ENCODE results near the gene THUMPD2.

Gene THUMPD2

DNA sequence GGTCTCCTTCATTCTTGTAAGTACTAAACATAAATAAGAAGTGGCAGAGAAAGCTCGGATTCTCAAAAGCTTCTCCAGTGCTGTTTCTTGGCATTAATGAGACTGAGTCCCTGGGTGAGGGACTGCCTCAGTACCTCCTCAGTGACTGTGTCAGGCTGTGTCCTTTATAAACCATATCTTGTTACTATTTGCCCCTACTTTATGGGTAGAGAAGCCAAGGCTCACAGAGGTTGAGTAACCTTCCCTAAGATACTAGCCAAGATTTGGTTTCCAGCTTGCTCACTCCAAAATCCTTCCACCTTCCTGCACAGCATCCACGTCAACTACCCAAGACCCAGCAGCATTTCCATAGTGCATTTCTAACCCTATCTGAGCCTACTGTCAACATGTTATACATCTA, 55.6 kb downstream of the THUMPD2 start:
- no peaks in the 10 kb centered on the region for H3K9me3 ChIP-seq (replicated peaks in 1 of 2; ENCODE audit: control insufficient read depth in 2 of 2, insufficient read depth in 1 of 2, low read depth in 1 of 2, low read length in 2 of 2)
- no peaks in the 10 kb centered on the region for H3K79me1 ChIP-seq (ENCODE audit: low read depth, low read length)
- no peak overlapping the region for H4K91ac ChIP-seq (ENCODE audit: low read depth, low read length, poor library complexity)
- no peak overlapping the region for H2BK120ac ChIP-seq (ENCODE audit: low read depth, low read length)
- H2AFZ ChIP-seq (ENCODE audit: low read length) = no peak overlapping the region
- no peak for DNase-seq (ENCODE audit: low spot score)
- H3K36me3 ChIP-seq (replicated peaks in 1 of 2; ENCODE audit: control insufficient read depth in 2 of 2, insufficient read depth in 2 of 2, low read length in 2 of 2) = peaks cover 0 to 14% of the 10 kb centered on the region in 2 donors
- no peak overlapping the region for H3K18ac ChIP-seq (ENCODE audit: low read length)
- H3K23ac ChIP-seq (ENCODE audit: low read depth, low read length, poor library complexity) = no peak overlapping the region
- no CpG with 5 or more reads among the region's 2 CpGs for WGBS, 2 donors (ENCODE audit: extremely low coverage in 2 of 2, insufficient read length in 2 of 2, insufficient replicate concordance in 1 of 2)
- H2BK12ac ChIP-seq (ENCODE audit: low read length) = no peak overlapping the region
- peaks cover 2 to 5% of the 10 kb centered on the region in 2 donors for H3K4me1 ChIP-seq (ENCODE audit: control insufficient read depth in 2 of 2, insufficient read depth in 1 of 2, low read depth in 1 of 2, low read length in 2 of 2)
- H2BK15ac ChIP-seq (ENCODE audit: low read length) = no peak overlapping the region
- H3K27ac ChIP-seq (replicated peaks; ENCODE audit: low read length) = no peak overlapping the region
- no peaks in the 10 kb centered on the region for H3K27me3 ChIP-seq (ENCODE audit: control insufficient read depth in 3 of 3, insufficient read depth in 3 of 3, low read depth in 1 of 3, low read length in 3 of 3)
- no peak overlapping the region for H3K4me2 ChIP-seq (ENCODE audit: insufficient read depth, low read length, poor library complexity, severe bottlenecking)
- H4K8ac ChIP-seq (ENCODE audit: low read depth, low read length) = no peak overlapping the region
- H3K4ac ChIP-seq (ENCODE audit: low read length) = no peak overlapping the region
- no peak overlapping the region for H3K9ac ChIP-seq (ENCODE audit: low read depth, low read length, poor library complexity)
- no peak overlapping the region for H3K4me3 ChIP-seq (ENCODE audit: low read length in 2 of 2)
- H2BK5ac ChIP-seq (ENCODE audit: low read length) = no peak overlapping the region
- no peak overlapping the region for H3K14ac ChIP-seq (ENCODE audit: low read length)
- H2AK5ac ChIP-seq (ENCODE audit: low read depth, low read length) = no peak overlapping the region

DNA sequence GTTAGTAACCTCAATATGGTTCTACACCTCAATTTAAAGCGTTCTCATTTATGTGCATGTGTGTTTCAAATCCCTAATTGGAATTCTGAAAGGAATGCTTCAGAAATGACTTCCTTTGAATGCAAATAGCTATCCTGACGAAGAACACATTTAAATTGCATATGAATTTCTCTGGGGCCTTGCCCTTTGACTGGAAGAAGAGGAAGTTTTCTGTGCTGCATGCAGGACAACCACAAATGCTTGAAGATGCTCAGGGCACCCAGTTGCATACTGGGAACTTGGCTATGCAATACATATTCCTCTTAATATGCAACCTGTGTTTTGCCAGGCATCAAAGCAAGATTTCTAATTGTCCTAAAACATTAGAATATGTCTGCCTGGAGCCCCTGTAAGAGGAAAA, 58.1 kb downstream of the THUMPD2 start:
- H3K18ac ChIP-seq (ENCODE audit: low read length) = no peak overlapping the region
- H2BK12ac ChIP-seq (ENCODE audit: low read length) = no peak overlapping the region
- no peak overlapping the region for H2AFZ ChIP-seq (ENCODE audit: low read length)
- WGBS, 2 donors (ENCODE audit: extremely low coverage in 2 of 2, insufficient read length in 2 of 2, insufficient replicate concordance in 1 of 2) = no CpG with 5 or more reads among the region's 2 CpGs
- peaks cover 0 to 39% of the 10 kb centered on the region in 2 donors for H3K36me3 ChIP-seq (replicated peaks in 1 of 2; ENCODE audit: control insufficient read depth in 2 of 2, insufficient read depth in 2 of 2, low read length in 2 of 2)
- H3K4me2 ChIP-seq (ENCODE audit: insufficient read depth, low read length, poor library complexity, severe bottlenecking) = no peak overlapping the region
- H3K9me3 ChIP-seq (replicated peaks in 1 of 2; ENCODE audit: control insufficient read depth in 2 of 2, insufficient read depth in 1 of 2, low read depth in 1 of 2, low read length in 2 of 2) = no peaks in the 10 kb centered on the region
- H3K9ac ChIP-seq (ENCODE audit: low read depth, low read length, poor library complexity) = no peak overlapping the region
- H4K8ac ChIP-seq (ENCODE audit: low read depth, low read length) = no peak overlapping the region
- no peak overlapping the region for H3K27ac ChIP-seq (replicated peaks; ENCODE audit: low read length)
- no peak for DNase-seq (ENCODE audit: low spot score)
- no peak overlapping the region for H2BK15ac ChIP-seq (ENCODE audit: low read length)
- H3K14ac ChIP-seq (ENCODE audit: low read length) = no peak overlapping the region
- H3K4me1 ChIP-seq (ENCODE audit: control insufficient read depth in 2 of 2, insufficient read depth in 1 of 2, low read depth in 1 of 2, low read length in 2 of 2) = peaks cover 2 to 5% of the 10 kb centered on the region in 2 donors
- no peak overlapping the region for H4K91ac ChIP-seq (ENCODE audit: low read depth, low read length, poor library complexity)
- no peak overlapping the region for H3K23ac ChIP-seq (ENCODE audit: low read depth, low read length, poor library complexity)
- no peak overlapping the region for H3K4ac ChIP-seq (ENCODE audit: low read length)
- no peaks in the 10 kb centered on the region for H3K79me1 ChIP-seq (ENCODE audit: low read depth, low read length)
- no peaks in the 10 kb centered on the region for H3K27me3 ChIP-seq (ENCODE audit: control insufficient read depth in 3 of 3, insufficient read depth in 3 of 3, low read depth in 1 of 3, low read length in 3 of 3)
- no peak overlapping the region for H2AK5ac ChIP-seq (ENCODE audit: low read depth, low read length)
- H3K4me3 ChIP-seq (ENCODE audit: low read length in 2 of 2) = no peak overlapping the region
- no peak overlapping the region for H2BK5ac ChIP-seq (ENCODE audit: low read length)
- H2BK120ac ChIP-seq (ENCODE audit: low read depth, low read length) = no peak overlapping the region

DNA sequence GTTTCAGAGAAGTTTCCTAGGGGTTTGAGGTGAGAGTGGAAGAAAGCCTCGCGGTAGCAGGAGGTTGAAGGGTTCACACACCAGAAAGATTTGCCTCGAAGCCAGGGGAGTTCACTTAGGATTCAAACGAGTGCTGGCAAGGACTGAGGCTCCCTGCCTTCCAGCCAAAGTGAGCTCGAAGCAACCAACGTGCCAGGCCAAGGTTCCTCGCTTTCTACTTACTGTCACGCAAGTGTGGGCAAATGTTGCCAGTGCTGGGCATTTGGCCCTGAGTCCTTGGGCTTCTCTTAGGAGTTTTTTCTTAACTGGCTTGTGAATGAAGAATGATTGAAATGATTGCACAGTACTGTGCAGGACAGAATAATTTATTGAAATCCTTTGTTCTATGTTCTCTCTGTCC, 59.7 kb downstream of the THUMPD2 start:
- no peak overlapping the region for H2BK15ac ChIP-seq (ENCODE audit: low read length)
- no peaks in the 10 kb centered on the region for H3K79me1 ChIP-seq (ENCODE audit: low read depth, low read length)
- no peak overlapping the region for H3K27ac ChIP-seq (replicated peaks; ENCODE audit: low read length)
- no peak overlapping the region for H3K4me3 ChIP-seq (ENCODE audit: low read length in 2 of 2)
- H3K14ac ChIP-seq (ENCODE audit: low read length) = no peak overlapping the region
- H3K18ac ChIP-seq (ENCODE audit: low read length) = no peak overlapping the region
- no peak overlapping the region for H3K4ac ChIP-seq (ENCODE audit: low read length)
- no peak overlapping the region for H2BK120ac ChIP-seq (ENCODE audit: low read depth, low read length)
- H3K27me3 ChIP-seq (ENCODE audit: control insufficient read depth in 3 of 3, insufficient read depth in 3 of 3, low read depth in 1 of 3, low read length in 3 of 3) = no peaks in the 10 kb centered on the region
- H3K23ac ChIP-seq (ENCODE audit: low read depth, low read length, poor library complexity) = no peak overlapping the region
- H2BK12ac ChIP-seq (ENCODE audit: low read length) = no peak overlapping the region
- H3K4me1 ChIP-seq (ENCODE audit: control insufficient read depth in 2 of 2, insufficient read depth in 1 of 2, low read depth in 1 of 2, low read length in 2 of 2) = peaks cover 2 to 4% of the 10 kb centered on the region in 2 donors
- H3K9ac ChIP-seq (ENCODE audit: low read depth, low read length, poor library complexity) = no peak overlapping the region
- no peak overlapping the region for H4K8ac ChIP-seq (ENCODE audit: low read depth, low read length)
- no peak overlapping the region for H2BK5ac ChIP-seq (ENCODE audit: low read length)
- H3K9me3 ChIP-seq (replicated peaks in 1 of 2; ENCODE audit: control insufficient read depth in 2 of 2, insufficient read depth in 1 of 2, low read depth in 1 of 2, low read length in 2 of 2) = no peaks in the 10 kb centered on the region
- no peak overlapping the region for H2AK5ac ChIP-seq (ENCODE audit: low read depth, low read length)
- no peak for DNase-seq (ENCODE audit: low spot score)
- WGBS, 2 donors (ENCODE audit: extremely low coverage in 2 of 2, insufficient read length in 2 of 2, insufficient replicate concordance in 1 of 2) = no CpG with 5 or more reads among the region's 8 CpGs
- H3K4me2 ChIP-seq (ENCODE audit: insufficient read depth, low read length, poor library complexity, severe bottlenecking) = no peak overlapping the region
- no peak overlapping the region for H2AFZ ChIP-seq (ENCODE audit: low read length)
- peaks cover 0 to 51% of the 10 kb centered on the region in 2 donors for H3K36me3 ChIP-seq (replicated peaks in 1 of 2; ENCODE audit: control insufficient read depth in 2 of 2, insufficient read depth in 2 of 2, low read length in 2 of 2)
- H4K91ac ChIP-seq (ENCODE audit: low read depth, low read length, poor library complexity) = no peak overlapping the region

DNA sequence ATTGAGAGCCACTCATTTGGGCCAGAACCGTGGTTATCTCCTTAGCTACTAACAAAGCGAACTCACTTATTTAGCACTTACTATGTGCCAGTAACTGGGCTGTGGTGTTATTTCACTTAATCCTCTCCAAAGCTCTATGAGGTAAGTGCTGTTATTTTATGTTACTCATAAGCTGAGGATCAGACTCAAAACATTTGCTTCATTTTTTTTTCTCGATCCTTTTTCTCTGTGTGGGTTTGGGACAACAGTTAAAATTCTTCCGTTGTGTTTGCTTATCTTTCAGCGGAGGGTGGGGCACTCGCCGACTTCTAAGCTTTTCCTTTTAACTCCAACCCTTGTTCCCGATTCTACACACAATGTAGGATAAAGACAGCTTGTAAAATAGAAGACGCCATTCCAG, 60.6 kb downstream of the THUMPD2 start:
- Histone ChIP-seq H3K18ac (ENCODE audit: low read length) (no peak overlapping the region), H2BK15ac (ENCODE audit: low read length) (no peak overlapping the region), H3K9ac (ENCODE audit: low read depth, low read length, poor library complexity) (no peak overlapping the region), H3K79me1 (ENCODE audit: low read depth, low read length) (no peaks in the 10 kb centered on the region), H3K27ac (replicated peaks; ENCODE audit: low read length) (no peak overlapping the region), H3K4ac (ENCODE audit: low read length) (no peak overlapping the region), H2AFZ (ENCODE audit: low read length) (no peak overlapping the region), H2AK5ac (ENCODE audit: low read depth, low read length) (no peak overlapping the region), H3K4me1 (ENCODE audit: control insufficient read depth in 2 of 2, insufficient read depth in 1 of 2, low read depth in 1 of 2, low read length in 2 of 2) (peaks cover under 1 to 2% of the 10 kb centered on the region in 2 donors), H4K8ac (ENCODE audit: low read depth, low read length) (no peak overlapping the region), H3K23ac (ENCODE audit: low read depth, low read length, poor library complexity) (no peak overlapping the region), H2BK5ac (ENCODE audit: low read length) (no peak overlapping the region), H3K4me2 (ENCODE audit: insufficient read depth, low read length, poor library complexity, severe bottlenecking) (no peak overlapping the region), H4K91ac (ENCODE audit: low read depth, low read length, poor library complexity) (no peak overlapping the region), H3K9me3 (replicated peaks in 1 of 2; ENCODE audit: control insufficient read depth in 2 of 2, insufficient read depth in 1 of 2, low read depth in 1 of 2, low read length in 2 of 2) (no peaks in the 10 kb centered on the region), H2BK12ac (ENCODE audit: low read length) (no peak overlapping the region), H3K36me3 (replicated peaks in 1 of 2; ENCODE audit: control insufficient read depth in 2 of 2, insufficient read depth in 2 of 2, low read length in 2 of 2) (peaks cover 0 to 59% of the 10 kb centered on the region in 2 donors), H3K27me3 (ENCODE audit: control insufficient read depth in 3 of 3, insufficient read depth in 3 of 3, low read depth in 1 of 3, low read length in 3 of 3) (no peaks in the 10 kb centered on the region), H3K14ac (ENCODE audit: low read length) (no peak overlapping the region), H3K4me3 (ENCODE audit: low read length in 2 of 2) (no peak overlapping the region), H2BK120ac (ENCODE audit: low read depth, low read length) (no peak overlapping the region)
- WGBS, 2 donors (ENCODE audit: extremely low coverage in 2 of 2, insufficient read length in 2 of 2, insufficient replicate concordance in 1 of 2) = no CpG with 5 or more reads among the region's 9 CpGs
- DNase-seq (ENCODE audit: low spot score) = no peak

Measured in neuronal stem cell (in vitro differentiated cells).